HG02943 (cell line): Measurements from ENCODE around the gene CDC42BPG.
"Not testable (repeated sequence)": the region's sequence is repeated elsewhere in the genome, so short reads cannot be mapped to it uniquely, and the experiment has no call there.

Experiments used
- ATAC-seq: cut with Tn5 transposase; IDR thresholded peaks from one replicate; pipeline ENCODE4 v1.9.1; 2021; ENCODE audit warnings: mild to moderate bottlenecking, low read depth, moderate library complexity; ENCODE audit not compliant: unreplicated experiment

The CDC42BPG gene

GRCh38 chr11:64851831-64852351 lies 7.4 kb upstream of the CDC42BPG start:
- ATAC-seq = no peak

DNA sequence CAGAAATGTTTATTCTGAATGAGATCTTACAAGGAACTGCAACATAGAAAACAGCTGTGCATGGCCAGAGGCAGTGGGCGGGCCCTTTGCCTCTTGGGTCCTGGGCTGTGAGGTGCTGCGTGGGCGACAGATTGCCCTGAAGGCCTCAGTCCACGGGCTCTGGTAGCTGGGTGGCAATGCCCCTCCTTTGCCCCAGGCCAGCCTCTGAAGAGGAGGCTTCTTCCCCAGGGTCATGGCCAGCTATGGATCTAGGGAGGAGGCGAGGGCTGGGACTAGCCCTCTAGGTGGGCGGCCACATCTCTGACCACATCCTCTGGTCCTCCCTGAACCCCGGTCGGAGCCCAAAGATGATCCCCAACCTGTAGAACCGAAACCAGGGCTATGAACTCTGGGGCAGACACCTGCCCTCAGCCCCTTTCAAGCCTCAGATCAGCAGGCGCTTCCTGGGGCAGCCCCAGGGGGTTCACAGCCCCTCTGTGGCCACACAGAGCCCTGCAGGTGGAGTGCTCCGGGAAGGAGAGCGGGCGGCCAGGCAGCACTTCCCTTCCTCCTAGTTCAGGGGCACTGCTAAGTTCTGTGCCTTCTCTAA lies 6.6 kb upstream of the CDC42BPG start:
- peak; percentile 54 for ATAC-seq

DNA sequence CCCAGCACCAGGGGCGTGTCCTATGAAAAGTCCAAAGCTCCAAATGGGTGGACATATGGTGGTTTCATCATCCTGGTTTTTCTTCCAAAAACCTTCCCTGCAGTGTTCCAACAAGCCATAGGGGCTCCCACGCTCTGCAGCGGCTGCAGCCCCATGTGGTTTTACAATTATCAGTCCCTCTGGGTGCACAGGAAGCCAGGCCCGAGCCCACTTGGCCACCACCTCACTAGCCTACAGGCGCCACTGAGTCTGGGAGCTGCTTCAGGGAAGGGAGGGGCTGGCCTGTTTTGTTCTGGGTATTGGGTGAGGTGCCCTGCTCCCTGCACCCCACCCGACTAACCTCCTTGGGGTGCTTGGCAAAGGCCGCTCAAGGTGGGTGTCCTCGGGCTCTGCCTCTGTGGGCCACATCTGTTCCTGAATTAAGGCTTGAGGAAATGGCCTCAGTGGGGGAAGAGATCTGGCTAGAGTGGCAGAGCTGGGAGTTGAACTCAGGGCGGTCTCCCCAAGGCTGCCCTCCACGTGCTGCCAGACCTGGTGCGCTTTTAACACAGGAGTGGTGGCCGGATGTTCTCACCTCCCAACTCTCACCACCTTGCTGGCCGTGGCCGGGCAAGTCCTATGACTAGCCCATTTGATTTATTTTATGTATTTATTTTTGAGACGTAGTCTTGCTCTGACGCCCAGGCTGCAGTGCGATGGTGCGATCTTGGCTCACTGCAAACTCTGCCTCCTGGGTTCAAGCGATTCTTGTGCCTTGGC lies 5.3 kb upstream of the CDC42BPG start:
- ATAC-seq = no peak

- ATAC-seq = no peak
These were observed 4.6 kb upstream of the CDC42BPG start for GRCh38 chr11:64848826-64849597.

GRCh38 chr11:64848214-64848825 lies 3.9 kb upstream of the CDC42BPG start:
- no peak for ATAC-seq

GRCh38 chr11:64846998-64847666 lies 2.7 kb upstream of the CDC42BPG start:
- ATAC-seq = no peak

- ATAC-seq = not testable (repeated sequence)
These were observed 1.3 kb upstream of the CDC42BPG start for GRCh38 chr11:64845776-64846129.

DNA sequence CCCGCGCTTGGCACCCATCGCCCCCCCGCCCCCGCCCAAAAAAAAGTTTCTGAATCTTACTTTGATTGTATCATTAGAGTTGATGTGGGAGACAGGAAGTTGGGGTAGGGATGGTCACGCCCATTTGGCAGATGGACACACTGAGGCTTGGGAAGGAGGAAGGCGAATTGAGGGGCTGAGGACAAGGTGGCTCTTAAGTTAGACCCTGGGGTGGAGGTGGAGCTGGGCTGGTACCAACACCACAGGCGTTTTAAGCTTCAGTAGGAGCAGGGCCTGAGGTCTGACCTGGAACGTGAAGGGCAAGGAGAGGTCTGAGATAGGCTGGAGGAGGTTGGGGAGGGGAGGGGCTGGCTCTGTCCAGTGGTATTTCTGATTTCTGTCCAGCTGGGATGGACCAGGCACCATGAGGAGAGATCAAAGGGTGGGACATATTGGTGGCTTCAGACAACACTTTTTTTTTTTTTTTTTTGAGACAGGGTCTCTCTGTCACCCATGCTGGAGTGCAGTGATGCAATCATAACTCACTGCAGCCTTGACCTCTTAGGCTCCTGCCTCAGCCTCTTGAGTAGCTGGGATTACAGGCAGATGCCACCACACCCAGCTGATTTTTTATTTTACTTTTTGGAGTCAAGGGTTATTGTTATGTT lies 799 bp upstream of the CDC42BPG start:
- ATAC-seq = no peak

DNA sequence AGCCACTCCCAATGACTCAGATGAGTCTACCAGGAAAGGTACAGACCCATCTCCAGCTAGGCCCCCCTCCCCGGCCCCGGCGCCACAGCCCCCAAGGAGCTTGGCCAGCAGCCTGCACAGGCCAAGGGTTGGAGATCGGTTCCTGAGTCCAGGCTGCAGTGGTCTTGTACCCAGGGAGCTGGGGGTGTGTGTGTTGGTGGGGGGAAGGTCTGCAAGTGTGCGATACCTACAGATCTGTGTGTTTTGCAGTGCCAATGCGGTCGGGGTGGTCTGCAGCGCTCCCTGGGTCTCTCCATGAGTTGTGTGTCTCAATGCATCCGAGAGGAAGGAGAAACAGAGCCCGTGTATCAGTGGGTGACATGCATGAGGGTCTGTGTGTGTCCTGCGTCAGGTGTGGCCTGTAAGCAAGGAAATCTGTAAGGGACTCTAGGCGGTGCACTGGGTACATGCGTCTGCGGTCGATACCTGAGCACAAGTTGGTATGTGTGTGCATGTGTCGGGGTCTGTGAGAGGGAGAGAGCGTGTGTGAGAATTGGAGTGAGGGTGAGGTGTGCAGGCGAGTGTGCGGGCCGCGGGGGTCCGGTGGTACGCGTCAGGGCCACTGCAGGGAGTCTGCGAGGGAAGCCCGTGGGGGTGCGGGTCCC lies 645 bp downstream of the CDC42BPG start:
- ATAC-seq = no peak

GRCh38 chr11:64842851-64843685 lies 1.4 kb downstream of the CDC42BPG start:
- no peak for ATAC-seq

DNA sequence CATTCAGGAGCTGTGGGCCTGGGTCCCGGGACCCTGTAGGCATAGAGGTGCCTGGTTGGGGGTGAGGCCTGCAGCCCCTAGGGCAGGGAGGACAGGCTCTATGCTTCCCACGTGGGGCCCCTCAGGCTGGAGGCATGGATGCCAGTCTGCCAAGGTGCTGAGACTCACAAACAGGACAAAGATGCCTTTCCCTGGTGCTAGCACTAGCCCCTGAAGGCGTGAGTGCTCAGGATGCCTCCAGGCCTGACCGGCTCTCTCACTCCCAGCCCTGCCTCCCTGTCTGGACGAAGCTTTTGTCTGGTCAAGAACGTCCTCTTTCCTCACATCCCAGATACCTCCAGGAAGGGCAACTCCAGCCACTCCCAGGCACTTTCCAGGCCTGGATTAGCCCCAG lies 2.1 kb downstream of the CDC42BPG start:
- no peak for ATAC-seq

DNA sequence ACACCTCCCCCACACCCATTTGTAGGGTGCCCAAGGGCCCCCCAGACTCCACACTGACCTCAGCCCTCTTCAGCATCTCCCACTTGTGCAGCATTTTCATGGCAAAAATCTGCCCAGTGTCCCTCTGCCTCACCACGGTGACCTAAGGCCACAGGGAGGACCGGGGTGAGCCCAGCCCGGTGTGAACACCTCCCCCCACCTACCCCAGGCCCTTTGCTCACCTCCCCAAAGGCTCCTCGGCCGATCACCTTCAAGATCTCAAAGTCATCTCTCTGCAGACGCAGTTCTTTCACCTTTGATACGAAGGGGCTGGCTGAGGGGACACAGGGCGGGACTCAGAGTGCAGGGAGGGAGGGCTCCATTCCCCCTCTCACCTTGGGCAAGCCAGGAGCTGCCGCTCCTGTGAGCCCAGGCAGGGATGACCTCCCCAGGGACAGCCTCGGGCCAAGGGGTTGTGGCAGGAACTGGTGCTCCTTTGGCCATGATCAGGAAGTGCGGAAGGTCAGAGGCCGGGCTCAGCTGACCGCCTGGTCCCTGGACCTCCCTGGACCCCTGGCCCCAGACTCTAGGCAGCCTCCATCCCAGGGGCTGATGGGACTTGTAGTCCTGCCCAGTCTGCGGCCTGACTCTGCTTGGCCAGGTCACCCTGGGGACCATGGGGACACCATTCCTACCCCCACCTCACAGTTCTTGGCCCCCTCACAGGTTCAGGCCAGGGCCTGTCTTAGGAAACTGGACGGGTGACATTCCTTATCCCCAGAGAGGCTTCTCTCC lies 2.7 kb downstream of the CDC42BPG start:
- ATAC-seq = no peak

DNA sequence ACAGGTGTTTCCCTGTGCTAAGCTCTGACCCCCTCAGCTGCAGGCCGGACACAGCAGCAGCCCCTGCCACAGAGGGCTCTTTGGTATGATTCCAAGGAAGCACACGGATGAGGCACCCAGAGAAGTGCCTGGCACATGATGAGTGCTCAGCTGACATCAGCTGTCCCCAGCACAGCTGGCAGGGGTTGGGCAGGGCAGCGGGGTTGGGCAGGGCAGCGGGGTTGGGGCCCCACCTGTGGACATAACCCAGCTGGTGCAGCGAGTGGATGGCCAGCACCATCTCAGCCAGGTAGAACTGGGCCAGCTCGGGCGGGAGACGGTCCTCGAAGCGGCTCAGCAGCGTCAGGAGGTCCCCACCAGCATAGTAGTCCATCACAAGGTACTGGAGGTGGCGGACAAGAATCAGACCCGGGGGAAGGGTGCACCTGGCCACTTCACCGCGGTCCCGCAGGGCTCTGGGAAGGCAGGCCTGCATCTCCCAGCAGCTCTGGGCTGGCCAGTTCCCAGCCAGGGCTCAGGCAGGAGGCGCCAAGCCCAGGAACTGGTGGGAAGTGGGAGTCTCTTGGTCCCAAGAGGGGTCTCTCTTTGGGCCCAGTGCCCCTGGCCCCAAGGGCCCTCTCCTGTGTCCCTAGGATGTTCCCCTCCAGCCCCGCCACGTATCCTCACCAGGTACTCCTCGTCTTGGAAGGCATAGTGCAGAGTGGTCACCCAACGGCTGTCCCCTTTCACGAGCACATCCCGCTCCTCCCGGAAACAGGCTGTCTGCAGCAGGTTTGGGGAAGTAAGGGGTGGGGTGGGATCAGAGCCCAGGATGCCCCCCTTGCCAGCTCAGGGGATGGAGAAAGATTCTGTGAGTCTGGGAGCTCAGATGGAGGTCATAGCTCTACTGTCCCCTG lies 4.3 kb downstream of the CDC42BPG start:
- ATAC-seq = no peak

- ATAC-seq = no peak
These were observed 5.1 kb downstream of the CDC42BPG start for GRCh38 chr11:64839335-64839734.

- ATAC-seq = no peak
These were observed 5.7 kb downstream of the CDC42BPG start for GRCh38 chr11:64838600-64839334.

DNA sequence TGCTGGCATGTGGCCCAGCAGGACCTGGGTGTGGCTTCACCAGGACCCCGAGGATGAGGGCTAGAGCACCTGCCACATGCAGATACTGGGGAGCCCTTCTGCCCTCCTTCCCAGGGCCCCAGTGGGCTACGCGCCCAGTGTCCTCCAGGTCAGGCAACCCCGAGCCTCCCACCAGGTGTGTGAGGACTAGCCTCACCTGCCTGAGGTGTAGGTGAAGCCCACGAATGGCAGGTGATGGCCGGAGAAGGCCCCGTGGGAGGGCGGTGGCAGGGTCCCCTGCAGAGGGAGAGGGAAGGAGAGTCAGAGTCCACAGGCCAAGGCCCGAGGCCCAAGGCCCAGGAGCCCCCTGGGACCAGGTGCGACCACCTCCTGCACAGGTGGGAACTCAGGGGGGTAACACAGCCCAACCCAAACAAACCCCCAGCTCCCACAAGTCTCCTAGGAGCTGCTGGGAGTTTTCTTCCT lies 6.5 kb downstream of the CDC42BPG start:
- ATAC-seq = no peak
